ENCODE data around the gene USP7. TPM values are rescaled to one million over a fixed set of nuclear protein-coding genes. Genes with fewer than 3 reads are reported as not detected.

Gene USP7
- total RNA-seq, 4 donors from 2014 or later, result 67.9 to 84.7 (median 73.3) TPM

DNA sequence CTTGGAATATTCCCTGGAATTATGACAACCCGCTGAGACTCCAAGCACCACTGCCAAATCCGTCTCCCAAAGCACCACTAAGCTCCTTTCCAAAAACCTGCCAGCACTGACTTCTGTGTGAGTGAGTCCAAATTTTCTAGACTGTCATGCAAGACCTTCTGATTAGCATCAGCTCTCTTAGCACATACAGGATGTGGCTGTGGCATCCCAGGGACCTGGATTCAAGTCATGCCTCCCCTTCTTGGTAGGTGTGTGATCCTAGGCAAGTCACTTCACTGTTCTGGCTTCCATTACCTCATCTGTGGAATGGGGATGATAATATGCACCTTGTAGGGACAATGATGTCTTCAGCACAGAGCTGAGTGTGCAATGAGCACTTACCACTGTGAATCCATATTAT lies 38.3 kb upstream of the USP7 start:
- no peak for DNase-seq (ENCODE audit: extremely low spot score)

GRCh38 chr16:9000664-9001063 lies 37.0 kb upstream of the USP7 start:
- Histone ChIP-seq H3K4me3 (no peak overlapping the region), H3K27me3 (no peaks in the 10 kb centered on the region), H3K4me1 (no peaks in the 10 kb centered on the region), H3K36me3 (no peaks in the 10 kb centered on the region), H3K9me3 (no peaks in the 10 kb centered on the region), H3K27ac (replicated peaks in 1 of 4) (no peak overlapping the region)
- WGBS, result 87% methylated on average over 2 of the region's 2 CpGs
- DNase-seq (ENCODE audit: extremely low spot score), result no peak
- intact Hi-C loops (cut with DNase I), result loop anchor here (10.0 kb wide), 1 partner anchor 96 kb away; no protein-coding TSS in a partner anchor
- no peak for TF ChIP-seq CTCF (IDR thresholded peaks at IDR 0.05)
- TF ChIP-seq POLR2A (IDR thresholded peaks at IDR 0.05; ENCODE audit: low read depth), result no peak
- TF ChIP-seq POLR2AphosphoS5 (IDR thresholded peaks at IDR 0.05), result no peak
- TF ChIP-seq EP300 (IDR thresholded peaks at IDR 0.05), result no peak

More for the DNA sequence above, 38.3 kb upstream of the USP7 start:
- intact Hi-C loops (cut with DNase I), result loop anchor here (10.0 kb wide), 1 partner anchor 97 kb away; no protein-coding TSS in a partner anchor
- Histone ChIP-seq H3K4me1 (no peaks in the 10 kb centered on the region), H3K4me3 (no peak overlapping the region), H3K9me3 (no peaks in the 10 kb centered on the region), H3K27me3 (no peaks in the 10 kb centered on the region), H3K27ac (replicated peaks in 1 of 4) (no peak overlapping the region), H3K36me3 (no peaks in the 10 kb centered on the region)
- TF ChIP-seq CTCF (IDR thresholded peaks at IDR 0.05), result no peak
- no peak for TF ChIP-seq POLR2AphosphoS5 (IDR thresholded peaks at IDR 0.05)
- TF ChIP-seq EP300 (IDR thresholded peaks at IDR 0.05), result no peak
- TF ChIP-seq POLR2A (IDR thresholded peaks at IDR 0.05; ENCODE audit: low read depth), result no peak
- WGBS, result 94% methylated on average over 2 of the region's 2 CpGs

DNA sequence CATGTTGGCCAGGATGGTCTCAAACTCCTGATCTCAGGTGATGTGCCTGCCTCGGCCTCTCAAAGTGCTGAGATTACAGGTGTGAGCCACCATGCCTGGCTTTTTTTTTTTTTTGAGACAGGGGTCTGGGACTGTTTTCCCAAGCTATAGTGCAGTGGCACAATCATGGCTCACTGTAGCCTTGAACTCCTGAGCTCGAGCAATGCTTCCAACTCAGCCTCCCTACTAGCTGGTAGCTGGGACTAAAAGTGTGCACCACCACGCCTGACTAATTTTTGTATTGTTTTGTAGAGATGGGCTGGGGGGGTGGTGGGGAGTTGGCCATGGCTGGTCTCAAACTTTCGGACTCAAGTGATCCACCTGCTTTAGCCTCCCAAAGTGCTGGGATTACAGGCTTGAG lies 36.1 kb upstream of the USP7 start:
- TF ChIP-seq POLR2AphosphoS5 (IDR thresholded peaks at IDR 0.05), result no peak
- TF ChIP-seq POLR2A (IDR thresholded peaks at IDR 0.05; ENCODE audit: low read depth), result no peak
- no peak for TF ChIP-seq CTCF (IDR thresholded peaks at IDR 0.05)
- no peak for TF ChIP-seq EP300 (IDR thresholded peaks at IDR 0.05)
- 70% methylated on average over 4 of the region's 4 CpGs for WGBS
- Histone ChIP-seq H3K4me3 (no peak overlapping the region), H3K27ac (replicated peaks in 1 of 4) (no peak overlapping the region), H3K36me3 (no peaks in the 10 kb centered on the region), H3K9me3 (no peaks in the 10 kb centered on the region), H3K27me3 (no peaks in the 10 kb centered on the region), H3K4me1 (no peaks in the 10 kb centered on the region)
- intact Hi-C loops (cut with DNase I), result loop anchor here (10.0 kb wide), 1 partner anchor 95 kb away; no protein-coding TSS in a partner anchor
- no peak for DNase-seq (ENCODE audit: extremely low spot score)

DNA sequence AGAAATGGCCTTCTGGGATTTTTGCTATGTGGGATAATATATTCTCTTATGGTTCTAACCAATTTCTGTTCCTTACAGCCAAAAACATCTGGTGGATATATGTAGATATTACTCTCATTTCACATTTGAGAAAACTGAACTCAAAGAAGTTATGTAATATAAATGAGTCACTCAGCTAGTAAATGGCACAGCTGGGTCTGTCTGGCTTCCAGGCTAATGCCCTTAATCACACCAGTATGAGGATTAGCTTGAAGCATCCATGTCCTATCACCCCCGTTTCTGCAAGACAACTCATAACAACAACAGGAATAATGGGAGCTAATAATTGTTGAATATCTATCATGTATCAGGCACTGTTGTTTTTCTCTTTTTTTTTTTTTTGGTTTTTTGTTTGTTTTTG lies 34.4 kb upstream of the USP7 start:
- no peaks in the 10 kb centered on the region for H3K27me3 ChIP-seq
- H3K9me3 ChIP-seq, result no peaks in the 10 kb centered on the region
- no peaks in the 10 kb centered on the region for H3K4me1 ChIP-seq
- no peaks in the 10 kb centered on the region for H3K36me3 ChIP-seq
- TF ChIP-seq CTCF (IDR thresholded peaks at IDR 0.05) (no peak), POLR2AphosphoS5 (IDR thresholded peaks at IDR 0.05) (no peak), POLR2A (IDR thresholded peaks at IDR 0.05; ENCODE audit: low read depth) (no peak), EP300 (IDR thresholded peaks at IDR 0.05) (no peak)
- WGBS, result 67% methylated on average over 1 of the region's 1 CpG
- no peak overlapping the region for H3K27ac ChIP-seq (replicated peaks in 1 of 4)
- no peak overlapping the region for H3K4me3 ChIP-seq
- DNase-seq (ENCODE audit: extremely low spot score), result no peak
- intact Hi-C loops (cut with DNase I), result no loop called here

GRCh38 chr16:8996891-8997290 lies 33.2 kb upstream of the USP7 start:
- DNase-seq (ENCODE audit: extremely low spot score), result no peak
- H3K27me3 ChIP-seq, result no peaks in the 10 kb centered on the region
- H3K9me3 ChIP-seq, result no peaks in the 10 kb centered on the region
- no peak overlapping the region for H3K27ac ChIP-seq (replicated peaks in 1 of 4)
- intact Hi-C loops (cut with DNase I), result no loop called here
- WGBS, result 76% methylated on average over 5 of the region's 5 CpGs
- TF ChIP-seq POLR2A (IDR thresholded peaks at IDR 0.05; ENCODE audit: low read depth), result no peak
- TF ChIP-seq EP300 (IDR thresholded peaks at IDR 0.05), result no peak
- no peak for TF ChIP-seq CTCF (IDR thresholded peaks at IDR 0.05)
- no peak for TF ChIP-seq POLR2AphosphoS5 (IDR thresholded peaks at IDR 0.05)
- H3K4me1 ChIP-seq, result no peaks in the 10 kb centered on the region
- no peaks in the 10 kb centered on the region for H3K36me3 ChIP-seq
- no peak overlapping the region for H3K4me3 ChIP-seq

Measured in esophagus muscularis mucosa (tissue), 4 donors.